Left renal pelvis (tissue), 4 donors: Measurements from ENCODE around the gene MAZ. TPM values are rescaled to one million over a fixed set of nuclear protein-coding genes. Genes with fewer than 3 reads are reported as not detected.

Source experiments
- DNase-seq, 4 donors: peaks; one replicate each; pipeline ENCODE4 v3.0.0-alpha.2; 2013; ENCODE audit warnings: low read depth in 4 of 4, low spot score in 3 of 4
- polyA plus RNA-seq, 4 donors: library from polyadenylated mRNA; unstranded; fragments of 120-200 nt; gene quantifications; one replicate each; pipeline ENCODE4 v1.2.1, GENCODE V29; 2013; ENCODE audit not compliant: insufficient read length in 4 of 4

Gene MAZ
- polyA plus RNA-seq, 4 donors = 267 to 339 (median 293) TPM

DNA sequence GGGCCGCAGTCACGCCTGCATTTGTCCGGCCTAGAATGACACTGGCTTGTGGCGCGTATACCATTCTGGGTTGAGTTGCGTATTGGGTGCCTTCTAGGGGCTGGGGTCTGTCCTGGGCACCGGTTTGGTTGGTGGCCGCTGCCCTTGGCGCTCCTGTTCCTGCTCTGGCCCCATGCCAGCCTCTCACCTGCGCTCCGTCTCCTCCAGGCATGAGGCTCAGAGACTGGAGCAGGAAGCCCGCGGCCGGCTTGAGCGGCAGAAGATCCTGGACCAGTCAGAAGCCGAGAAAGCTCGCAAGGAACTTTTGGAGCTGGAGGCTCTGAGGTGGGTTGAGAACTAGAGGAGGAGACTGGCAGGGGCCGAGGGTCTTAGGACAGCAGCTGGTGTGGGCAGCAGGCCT, 39.3 kb downstream of the MAZ start:
- DNase-seq = no peak

DNA sequence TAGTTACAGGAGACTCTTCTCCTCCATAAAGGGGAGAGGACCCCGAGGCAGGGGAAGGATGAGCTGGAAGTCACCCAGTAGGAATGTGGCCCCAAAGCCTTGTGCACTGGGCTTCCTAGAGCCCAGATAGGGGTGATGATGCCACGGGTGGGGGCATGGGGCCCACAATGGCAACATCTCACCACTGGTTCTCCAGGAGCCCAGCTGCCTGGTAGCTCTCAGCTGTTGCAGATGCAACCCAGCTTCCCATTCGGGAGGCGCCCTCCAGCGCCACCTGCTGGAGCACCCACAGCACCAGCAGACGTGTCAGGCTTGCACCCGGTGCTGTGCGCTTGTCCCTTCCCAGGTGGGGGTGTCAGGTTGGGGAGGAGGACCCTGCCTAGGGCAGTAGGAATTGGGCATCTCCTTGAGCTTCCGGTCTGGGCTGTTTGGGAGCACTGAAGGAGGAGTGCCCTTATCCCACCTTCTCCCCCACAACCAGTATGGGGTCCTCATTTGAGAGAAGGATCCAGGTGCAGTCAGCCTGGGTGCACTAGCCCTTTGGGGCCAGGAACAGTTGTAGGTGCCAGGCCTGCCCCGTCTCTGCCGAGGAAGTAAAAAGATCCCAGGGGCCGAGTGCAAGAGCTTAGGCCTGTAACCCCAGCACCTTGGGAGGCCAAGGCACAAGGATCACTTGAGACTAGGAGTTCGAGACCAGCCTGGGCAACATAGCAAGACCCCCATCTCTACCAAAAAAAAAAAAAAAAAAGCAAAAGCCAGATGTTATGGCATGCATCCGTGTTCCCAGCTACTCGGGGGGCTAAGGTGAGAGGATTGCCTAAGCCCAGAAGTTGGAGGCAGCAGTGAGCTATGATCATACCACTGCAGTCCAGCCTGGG, 42.3 kb downstream of the MAZ start:
- DNase-seq = no peak

- DNase-seq = no peak
Observed at GRCh38 chr16:29849505-29849904, 43.2 kb downstream of the MAZ start.

DNA sequence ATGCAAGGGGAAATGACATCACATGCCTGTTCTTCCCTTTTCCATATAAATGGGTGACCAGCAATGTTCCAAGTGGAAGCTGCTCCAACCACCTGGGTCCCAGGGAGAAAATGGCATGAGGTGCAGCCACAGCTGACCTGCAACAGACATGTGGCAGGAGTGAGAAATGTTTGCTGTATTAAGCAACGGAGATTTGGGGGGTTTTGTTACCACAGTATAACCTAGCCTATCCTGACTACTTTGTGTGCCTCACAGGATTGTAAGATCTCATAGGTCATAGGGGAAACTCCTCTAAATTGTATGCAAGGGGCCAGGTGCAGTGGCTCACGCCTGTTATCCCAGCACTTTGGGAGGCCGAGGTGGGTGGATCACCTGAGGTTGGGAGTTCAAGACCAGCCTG, 44.7 kb downstream of the MAZ start:
- no peak for DNase-seq

- DNase-seq = no peak
Observed at GRCh38 chr16:29852654-29853053, 46.3 kb downstream of the MAZ start.

GRCh38 chr16:29854520-29855100, 48.3 kb downstream of the MAZ start:
- DNase-seq = no peak

DNA sequence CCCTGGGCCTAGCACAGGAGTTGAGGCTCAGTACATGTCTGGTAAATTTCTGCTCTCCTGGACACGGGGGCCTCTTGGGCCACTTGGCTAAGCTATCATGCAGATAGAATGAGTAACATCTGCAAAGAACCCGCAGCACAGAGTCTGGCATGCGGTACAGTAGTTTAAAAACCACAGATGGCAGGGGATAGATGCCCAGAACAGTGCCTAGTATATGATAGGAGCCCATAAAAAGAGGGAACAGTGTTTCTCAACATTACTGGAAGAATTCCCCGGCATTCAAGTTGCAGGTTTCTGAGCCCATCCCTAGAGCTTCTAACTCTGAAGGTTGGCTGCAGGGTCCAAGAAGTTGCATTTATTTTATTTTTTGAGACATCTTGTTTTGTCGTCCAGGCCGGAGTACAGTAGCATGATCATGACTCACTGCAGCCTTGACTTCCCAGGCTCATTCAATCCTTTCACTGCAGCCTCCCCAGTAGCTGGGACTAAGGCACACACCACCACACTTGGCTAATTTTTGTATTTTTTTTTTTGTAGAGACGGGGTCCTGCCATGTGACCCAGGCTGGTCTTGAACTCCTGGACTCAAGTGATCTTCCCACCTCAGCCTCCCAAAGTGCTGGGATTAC, 50.9 kb downstream of the MAZ start:
- DNase-seq = no peak

GRCh38 chr16:29858149-29858849, 52.0 kb downstream of the MAZ start:
- DNase-seq = no peak

DNA sequence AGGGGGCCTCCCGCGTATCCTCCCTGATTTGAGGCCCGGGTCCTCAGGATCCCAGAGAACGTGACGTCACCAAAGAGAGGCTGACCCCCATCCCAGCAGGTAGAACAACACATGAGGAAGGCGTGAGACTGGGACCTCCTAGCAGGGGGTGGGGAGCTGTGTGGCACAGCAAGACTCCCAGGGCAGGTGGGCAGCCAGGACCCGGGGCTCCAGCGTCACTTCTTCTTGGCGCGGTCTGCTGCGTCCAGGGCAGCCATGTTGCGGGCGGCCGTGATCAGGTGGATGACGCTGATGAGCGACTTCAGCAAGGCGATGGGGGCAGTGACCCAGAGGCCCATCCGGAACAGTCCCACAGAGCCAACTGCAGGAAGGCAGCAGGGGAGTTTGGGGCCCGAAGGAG, 52.6 kb downstream of the MAZ start:
- DNase-seq = no peak

DNA sequence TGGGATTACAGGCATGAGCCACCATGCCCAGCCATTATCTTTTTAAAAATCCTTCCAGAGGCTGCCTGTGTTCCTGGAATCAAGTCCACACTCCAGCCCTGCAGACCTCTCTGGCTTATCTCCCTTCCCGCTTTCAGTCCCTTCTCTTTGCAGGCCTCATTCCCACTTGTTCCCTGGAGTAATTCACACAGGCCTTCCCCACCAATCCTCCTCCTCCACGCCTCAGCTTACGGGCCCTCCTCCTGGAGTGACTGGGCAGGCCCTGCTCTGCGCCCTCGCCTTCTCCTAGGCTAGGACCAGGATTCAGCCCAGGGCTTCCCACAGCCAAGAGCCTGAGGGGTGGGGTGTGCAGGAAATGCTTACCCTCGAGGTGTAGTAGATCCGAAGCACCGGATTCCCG, 53.9 kb downstream of the MAZ start:
- no peak for DNase-seq

Other genes with a start within 250 kb of the MAZ start
- 1 to 10 TPM; 2.0 to 3.4 (median 2.4) TPM for gene SPN, start 143.3 kb upstream of the MAZ start, polyA plus RNA-seq
- gene QPRT, start 127.3 kb upstream of the MAZ start, polyA plus RNA-seq = 100 to 1,000 TPM in 3 of 4 donors, 10 to 100 TPM in 1; 89.1 to 190 (median 133) TPM
- under 1 TPM; 0.16 to 0.42 (median 0.26) TPM for gene C16orf54, start 60.5 kb upstream of the MAZ start, polyA plus RNA-seq
- under 1 TPM in 1 of 4 donors, not detected in 3; 0.05 TPM for gene ZG16, start 28.3 kb upstream of the MAZ start, polyA plus RNA-seq
- 10 to 100 TPM; 49.6 to 76.4 (median 67.0) TPM for gene KIF22, start 15.8 kb upstream of the MAZ start, polyA plus RNA-seq
- gene PRRT2, start 5.7 kb downstream of the MAZ start, polyA plus RNA-seq = 10 to 100 TPM; 12.5 to 29.4 (median 20.6) TPM
- 10 to 100 TPM; 30.7 to 47.7 (median 37.8) TPM for gene PAGR1, start 9.6 kb downstream of the MAZ start, polyA plus RNA-seq
- gene MVP, start 13.9 kb downstream of the MAZ start, polyA plus RNA-seq = 10 to 100 TPM; 18.5 to 22.5 (median 18.9) TPM
- 100 to 1,000 TPM in 1 of 4 donors, 10 to 100 TPM in 3; 79.6 to 114 (median 96.8) TPM for gene CDIPT, start 56.7 kb downstream of the MAZ start, polyA plus RNA-seq
- gene SEZ6L2, start 93.0 kb downstream of the MAZ start, polyA plus RNA-seq = 10 to 100 TPM in 3 of 4 donors, 1 to 10 TPM in 1; 9.5 to 11.8 (median 10.9) TPM
- gene ASPHD1, start 94.0 kb downstream of the MAZ start, polyA plus RNA-seq = 1 to 10 TPM in 1 of 4 donors, under 1 TPM in 3; 0.34 to 1.0 (median 0.73) TPM
- 10 to 100 TPM; 10.6 to 30.3 (median 14.7) TPM for gene KCTD13, start 119.7 kb downstream of the MAZ start, polyA plus RNA-seq
- 100 to 1,000 TPM in 3 of 4 donors, 10 to 100 TPM in 1; 72.3 to 126 (median 103) TPM for gene TMEM219, start 155.6 kb downstream of the MAZ start, polyA plus RNA-seq
- gene TAOK2, start 167.3 kb downstream of the MAZ start, polyA plus RNA-seq = 10 to 100 TPM; 33.2 to 59.3 (median 39.4) TPM
- gene HIRIP3, start 189.1 kb downstream of the MAZ start, polyA plus RNA-seq = 10 to 100 TPM; 12.3 to 21.6 (median 15.9) TPM
- gene INO80E, start 189.7 kb downstream of the MAZ start, polyA plus RNA-seq = 10 to 100 TPM; 37.1 to 65.6 (median 41.8) TPM
- gene DOC2A, start 204.5 kb downstream of the MAZ start, polyA plus RNA-seq = 1 to 10 TPM; 1.7 to 3.2 (median 2.6) TPM
- gene C16orf92, start 216.7 kb downstream of the MAZ start, polyA plus RNA-seq = not detected
- 1 to 10 TPM in 2 of 4 donors, under 1 TPM in 2; 0.73 to 1.5 (median 1.0) TPM for gene TLCD3B, start 224.7 kb downstream of the MAZ start, polyA plus RNA-seq